NCI-H128 (cell line): ENCODE measurements around the gene SRRM4.

Experiments
- DNase-seq: peaks from one replicate; lab custom pipeline; 2025; ENCODE audit not compliant: unreplicated experiment; lab: John Stamatoyannopoulos, UW

The SRRM4 gene

GRCh38 chr12:119183942-119184695 lies 202.8 kb downstream of the SRRM4 start:
- no peak for DNase-seq

GRCh38 chr12:119195256-119195655 lies 213.9 kb downstream of the SRRM4 start:
- DNase-seq, result no peak

GRCh38 chr12:119198440-119198839 lies 217.1 kb downstream of the SRRM4 start:
- no peak for DNase-seq

- no peak for DNase-seq
These were observed 219.3 kb downstream of the SRRM4 start for GRCh38 chr12:119200601-119201000.

- no peak for DNase-seq
These were observed 220.6 kb downstream of the SRRM4 start for GRCh38 chr12:119201789-119202543.

- no peak for DNase-seq
These were observed 221.2 kb downstream of the SRRM4 start for GRCh38 chr12:119202544-119202943.

GRCh38 chr12:119204131-119204530 lies 222.8 kb downstream of the SRRM4 start:
- no peak for DNase-seq

GRCh38 chr12:119204671-119205285 lies 223.4 kb downstream of the SRRM4 start:
- DNase-seq, result no peak

- no peak for DNase-seq
These were observed 225.2 kb downstream of the SRRM4 start for GRCh38 chr12:119206348-119207062.

- no peak for DNase-seq
These were observed 225.8 kb downstream of the SRRM4 start for GRCh38 chr12:119207063-119207560.

GRCh38 chr12:119208626-119209061 lies 227.3 kb downstream of the SRRM4 start:
- no peak for DNase-seq

GRCh38 chr12:119211884-119212283 lies 230.5 kb downstream of the SRRM4 start:
- DNase-seq, result no peak
